Trophoblast cell (in vitro differentiated cells and primary cell): ENCODE data around the gene DNAJC22.

Source experiments
- DNase-seq, 2 donors: peaks; one replicate each; pipeline ENCODE4 v3.0.0-alpha.2; 2016
- H2AFZ ChIP-seq: 2 replicates; pipeline ENCODE4 v1.6.1; 2013; ENCODE audit warnings: low read length, moderate library complexity, mild to moderate bottlenecking; ENCODE audit not compliant: insufficient read depth, poor library complexity
- H2AK5ac ChIP-seq: 2 replicates; pipeline ENCODE4 v1.6.1; 2013; ENCODE audit warnings: mild to moderate bottlenecking, low read length
- H2BK120ac ChIP-seq: 2 replicates; pipeline ENCODE4 v1.6.1; 2013; ENCODE audit warnings: low read length, mild to moderate bottlenecking, moderate library complexity; ENCODE audit not compliant: insufficient read depth, poor library complexity
- H2BK12ac ChIP-seq: 2 replicates; pipeline ENCODE4 v1.6.1; 2013; ENCODE audit warnings: mild to moderate bottlenecking, low read length, moderate library complexity
- H2BK5ac ChIP-seq: 2 replicates; pipeline ENCODE4 v1.6.1; 2013; ENCODE audit warnings: low read length, low read depth, moderate library complexity, mild to moderate bottlenecking; ENCODE audit not compliant: poor library complexity
- H3K14ac ChIP-seq: 2 replicates; pipeline ENCODE4 v1.6.1; 2013; ENCODE audit warnings: mild to moderate bottlenecking, low read length
- H3K18ac ChIP-seq: 2 replicates; pipeline ENCODE4 v1.6.1; 2013; ENCODE audit warnings: mild to moderate bottlenecking, low read length
- H3K23ac ChIP-seq: 2 replicates; pipeline ENCODE4 v1.6.1; 2013; ENCODE audit warnings: low read length
- H3K27ac ChIP-seq: 2 replicates; pipeline ENCODE4 v1.5.1; 2013; ENCODE audit warnings: low read depth, mild to moderate bottlenecking, inconsistent platforms, low read length, moderate library complexity
- H3K27me3 ChIP-seq: 2 replicates; pipeline ENCODE4 v1.6.1; 2013; ENCODE audit warnings: inconsistent platforms, mild to moderate bottlenecking, low read length, moderate library complexity; ENCODE audit not compliant: insufficient read depth
- H3K36me3 ChIP-seq, 2 experiments: 1 replicate in 1 of 2; 2 replicates in 1 of 2; pipeline ENCODE4 v1.6.1; 2013; ENCODE audit warnings: low read length in 2 of 2, mild to moderate bottlenecking in 2 of 2, moderate library complexity in 1 of 2; ENCODE audit not compliant: insufficient read depth in 2 of 2, control insufficient read depth in 1 of 2
- H3K4ac ChIP-seq: 2 replicates; pipeline ENCODE4 v1.6.1; 2013; ENCODE audit warnings: low read depth, mild to moderate bottlenecking, low read length, moderate library complexity
- H3K4me1 ChIP-seq, 2 experiments: 1 replicate in 1 of 2; 2 replicates in 1 of 2; pipeline ENCODE4 v1.6.1; 2013; ENCODE audit warnings: low read length in 2 of 2, mild to moderate bottlenecking in 2 of 2, moderate library complexity in 1 of 2; ENCODE audit not compliant: insufficient read depth in 2 of 2, control insufficient read depth in 1 of 2
- H3K4me2 ChIP-seq: 2 replicates; pipeline ENCODE4 v1.6.1; 2013; ENCODE audit warnings: inconsistent platforms, mild to moderate bottlenecking, low read length, moderate library complexity
- H3K4me3 ChIP-seq: 2 replicates; pipeline ENCODE4 v1.5.1; 2013; ENCODE audit warnings: mild to moderate bottlenecking, low read depth, low read length, inconsistent platforms
- H3K79me1 ChIP-seq: one replicate; pipeline ENCODE4 v1.6.1; 2013; ENCODE audit warnings: low read length
- H3K79me2 ChIP-seq: 2 replicates; pipeline ENCODE4 v1.6.1; 2013; ENCODE audit warnings: low read length, mild to moderate bottlenecking; ENCODE audit not compliant: control insufficient read depth, insufficient read depth, poor library complexity
- H3K9ac ChIP-seq: 2 replicates; pipeline ENCODE4 v1.6.1; 2013; ENCODE audit warnings: mild to moderate bottlenecking, low read length
- H3K9me3 ChIP-seq: 2 replicates; pipeline ENCODE4 v1.6.1; 2013; ENCODE audit warnings: low read depth, mild to moderate bottlenecking, control low read depth, inconsistent platforms, low read length; ENCODE audit not compliant: insufficient read depth
- H4K12ac ChIP-seq: 2 replicates; pipeline ENCODE4 v1.6.1; 2013; ENCODE audit warnings: low read depth, mild to moderate bottlenecking, low read length, moderate library complexity
- H4K8ac ChIP-seq: 2 replicates; pipeline ENCODE4 v1.6.1; 2013; ENCODE audit warnings: low read depth, mild to moderate bottlenecking, low read length, moderate library complexity
- H4K91ac ChIP-seq: one replicate; pipeline ENCODE4 v1.6.1; 2013; ENCODE audit warnings: low read depth, mild to moderate bottlenecking, low read length, moderate library complexity
- WGBS: extraction: QIAGEN DNeasy Blood & Tissue Kit; methylation state at CpG from one replicate; pipeline ENCODE4 v1.1.7; 2013; ENCODE audit warnings: missing lambda C conversion rate; ENCODE audit not compliant: insufficient read length, insufficient coverage; ENCODE audit errors: extremely low coverage; 5-methylcytosine and 5-hydroxymethylcytosine counted together

DNAJC22 gene

DNA sequence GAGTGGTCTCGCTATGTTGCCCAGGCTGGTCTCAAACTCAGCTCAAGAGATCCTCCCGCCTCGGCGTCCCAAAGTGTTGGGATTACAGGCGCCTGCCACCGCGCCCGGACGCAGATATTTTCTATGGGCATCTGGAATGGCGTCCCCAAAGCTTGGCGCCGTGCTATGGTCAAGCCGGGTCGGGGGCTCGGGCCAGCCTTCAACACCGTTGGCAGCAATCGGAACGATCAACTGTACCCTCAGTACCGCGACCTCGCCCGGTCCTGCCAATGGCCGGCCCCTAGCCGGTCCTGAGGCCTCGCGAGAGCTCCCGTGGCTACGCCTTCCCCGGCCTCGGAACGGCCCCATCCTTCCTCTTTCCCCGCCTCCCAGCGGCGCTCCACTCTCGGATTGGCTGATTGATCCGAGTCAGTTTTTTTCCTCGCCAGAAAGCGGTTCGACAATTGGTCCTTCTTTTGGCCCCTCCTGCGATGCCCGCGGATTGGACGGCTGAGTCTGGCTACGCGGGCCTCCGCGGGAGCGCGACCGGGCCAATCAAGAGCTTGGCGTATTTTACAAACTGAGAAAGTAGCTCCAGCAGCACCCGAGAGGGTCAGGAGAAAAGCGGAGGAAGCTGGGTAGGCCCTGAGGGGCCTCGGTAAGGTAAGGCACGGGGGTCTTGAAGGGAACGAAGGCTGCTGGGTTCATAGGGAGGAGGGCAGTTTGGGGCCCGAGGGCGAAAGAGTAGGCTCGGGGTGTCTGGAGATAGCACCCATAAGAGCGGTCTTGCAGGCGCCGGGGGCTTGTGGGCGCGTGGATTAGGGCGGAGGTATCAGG lies 23.8 kb upstream of the DNAJC22 start, which contains the start of gene TROAP:
TROAP (plus strand) TSS at position 548 of the 816 bp plus-strand sequence. CDS start 354 bp downstream, outside the sequence.
- Histone ChIP-seq H3K9ac (peak within 1 kb of the TSS; percentile 84), H3K14ac (peak within 1 kb of the TSS; percentile 67), H3K4me3 (peak within 1 kb of the TSS; percentile 84), H2AK5ac (peak within 1 kb of the TSS; percentile 53), H3K27me3 (no peaks in the 10 kb centered on the region), H4K12ac (peak within 1 kb of the TSS; percentile 92), H3K23ac (no peak within 1 kb of the TSS), H3K18ac (peak within 1 kb of the TSS; percentile 64), H3K4ac (peak within 1 kb of the TSS; percentile 73), H4K8ac (peak within 1 kb of the TSS; percentile 94), H3K79me2 (peaks cover 2% of the 10 kb centered on the region), H3K36me3 (peaks cover 15 to 19% of the 10 kb centered on the region in 2 experiments), H2AFZ (peak within 1 kb of the TSS; percentile 94), H2BK120ac (peak within 1 kb of the TSS; percentile 15), H3K79me1 (peaks cover 5% of the 10 kb centered on the region), H2BK5ac (peak within 1 kb of the TSS; percentile 56), H3K4me1 (peaks cover 11 to 13% of the 10 kb centered on the region in 2 experiments), H3K9me3 (no peaks in the 10 kb centered on the region), H3K4me2 (peak within 1 kb of the TSS; percentile 88), H3K27ac (no peak within 1 kb of the TSS), H4K91ac (peak within 1 kb of the TSS; percentile 65), H2BK12ac (no peak within 1 kb of the TSS)
- peak; percentile 98 to 100 for DNase-seq
- no CpG with 5 or more reads among the region's 65 CpGs for WGBS

DNA sequence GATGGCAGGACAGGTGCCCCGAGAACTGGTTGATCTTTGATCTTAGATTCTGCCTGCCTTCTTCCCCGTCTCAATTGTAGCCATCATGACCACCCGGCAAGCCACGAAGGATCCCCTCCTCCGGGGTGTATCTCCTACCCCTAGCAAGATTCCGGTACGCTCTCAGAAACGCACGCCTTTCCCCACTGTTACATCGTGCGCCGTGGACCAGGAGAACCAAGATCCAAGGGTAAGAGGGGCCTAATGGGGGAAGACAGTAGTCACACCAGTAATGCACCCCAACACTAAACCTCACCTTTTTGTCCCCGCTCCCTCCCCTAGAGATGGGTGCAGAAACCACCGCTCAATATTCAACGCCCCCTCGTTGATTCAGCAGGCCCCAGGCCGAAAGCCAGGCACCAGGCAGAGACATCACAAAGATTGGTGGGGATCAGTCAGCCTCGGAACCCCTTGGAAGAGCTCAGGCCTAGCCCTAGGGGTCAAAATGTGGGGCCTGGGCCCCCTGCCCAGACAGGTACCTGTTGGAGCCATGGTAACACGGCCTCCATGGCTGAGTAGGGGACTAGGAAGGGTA lies 23.1 kb upstream of the DNAJC22 start:
- no peak overlapping the region for H3K23ac ChIP-seq
- peak overlapping the region; percentile 88 for H3K4me2 ChIP-seq
- H3K36me3 ChIP-seq = peaks cover 15 to 19% of the 10 kb centered on the region in 2 experiments
- peak overlapping the region; percentile 94 for H2AFZ ChIP-seq
- peaks cover 2% of the 10 kb centered on the region for H3K79me2 ChIP-seq
- peak overlapping the region; percentile 64 for H4K12ac ChIP-seq
- H2BK5ac ChIP-seq = no peak overlapping the region
- peak overlapping the region; percentile 73 for H3K4ac ChIP-seq
- peak overlapping the region; percentile 26 for H3K18ac ChIP-seq
- no peak overlapping the region for H2BK12ac ChIP-seq
- H3K79me1 ChIP-seq = peaks cover 5% of the 10 kb centered on the region
- no CpG with 5 or more reads among the region's 19 CpGs for WGBS
- no peak overlapping the region for H3K27ac ChIP-seq
- H3K4me1 ChIP-seq = peaks cover 11 to 13% of the 10 kb centered on the region in 2 experiments
- H3K4me3 ChIP-seq = peak overlapping the region; percentile 84
- no peak for DNase-seq
- H2BK120ac ChIP-seq = peak overlapping the region; percentile 15
- peak overlapping the region; percentile 82 for H3K9ac ChIP-seq
- H3K14ac ChIP-seq = peak overlapping the region; percentile 67
- H4K8ac ChIP-seq = peak overlapping the region; percentile 72
- H4K91ac ChIP-seq = peak overlapping the region; percentile 51
- no peaks in the 10 kb centered on the region for H3K27me3 ChIP-seq
- no peak overlapping the region for H2AK5ac ChIP-seq
- H3K9me3 ChIP-seq = no peaks in the 10 kb centered on the region

DNA sequence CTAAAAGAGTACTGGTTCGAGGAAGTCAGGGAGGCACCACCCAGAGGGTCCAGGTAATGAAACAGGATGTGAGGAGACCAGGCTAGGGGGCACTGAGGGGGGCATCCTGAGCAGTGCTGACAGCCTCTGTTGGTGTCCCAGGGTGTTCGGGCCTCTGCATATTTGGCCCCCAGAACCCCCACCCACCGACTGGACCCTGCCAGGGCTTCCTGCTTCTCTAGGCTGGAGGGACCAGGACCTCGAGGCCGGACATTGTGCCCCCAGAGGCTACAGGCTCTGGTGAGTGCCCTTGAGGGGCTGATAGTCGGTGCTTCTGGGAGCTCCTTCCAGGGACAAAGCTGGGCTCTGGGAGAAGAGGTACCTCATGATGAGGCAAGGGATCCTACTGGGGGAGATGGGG lies 21.1 kb upstream of the DNAJC22 start:
- no peaks in the 10 kb centered on the region for H3K27me3 ChIP-seq
- H2AK5ac ChIP-seq = no peak overlapping the region
- DNase-seq = no peak

GRCh38 chr12:49327368-49327767 lies 19.3 kb upstream of the DNAJC22 start:
- Histone ChIP-seq H3K9ac (no peak overlapping the region), H3K27me3 (no peaks in the 10 kb centered on the region), H3K79me1 (peaks cover 5% of the 10 kb centered on the region), H3K14ac (no peak overlapping the region), H2BK12ac (no peak overlapping the region), H3K4me1 (peaks cover 6 to 9% of the 10 kb centered on the region in 2 experiments), H3K27ac (no peak overlapping the region), H2BK120ac (no peak overlapping the region), H3K23ac (no peak overlapping the region), H3K4ac (no peak overlapping the region), H4K91ac (no peak overlapping the region), H4K12ac (no peak overlapping the region), H3K9me3 (peaks cover 2% of the 10 kb centered on the region), H3K18ac (no peak overlapping the region), H3K4me2 (no peak overlapping the region), H3K36me3 (peaks cover 44% of the 10 kb centered on the region in 2 experiments), H2AK5ac (no peak overlapping the region), H2BK5ac (no peak overlapping the region), H3K4me3 (no peak overlapping the region), H4K8ac (no peak overlapping the region), H2AFZ (no peak overlapping the region), H3K79me2 (peaks cover 2% of the 10 kb centered on the region)
- DNase-seq = no peak

More for the DNA sequence above, 21.1 kb upstream of the DNAJC22 start:
- Histone ChIP-seq H3K79me1 (peaks cover 5% of the 10 kb centered on the region), H2AFZ (no peak overlapping the region), H3K4me1 (peaks cover 11 to 13% of the 10 kb centered on the region in 2 experiments), H2BK5ac (no peak overlapping the region), H3K36me3 (peaks cover 33 to 35% of the 10 kb centered on the region in 2 experiments), H3K4me3 (no peak overlapping the region), H3K14ac (no peak overlapping the region), H3K9me3 (peaks cover 2% of the 10 kb centered on the region), H3K79me2 (peaks cover 2% of the 10 kb centered on the region), H4K8ac (no peak overlapping the region), H3K4me2 (no peak overlapping the region), H4K91ac (no peak overlapping the region), H4K12ac (no peak overlapping the region), H2BK120ac (no peak overlapping the region), H3K18ac (no peak overlapping the region), H2BK12ac (no peak overlapping the region), H3K23ac (no peak overlapping the region), H3K4ac (no peak overlapping the region), H3K9ac (no peak overlapping the region), H3K27ac (no peak overlapping the region)
- WGBS = no CpG with 5 or more reads among the region's 6 CpGs
